NCI-H2107 (cell line): Measurements from ENCODE around the gene SERF1A.
"Not testable (repeated sequence)": the region's sequence is repeated elsewhere in the genome, so short reads cannot be mapped to it uniquely, and the experiment has no call there.

Source experiments
- DNase-seq: peaks from one replicate; lab custom pipeline; 2025; lab: John Stamatoyannopoulos, UW

SERF1A gene

DNA sequence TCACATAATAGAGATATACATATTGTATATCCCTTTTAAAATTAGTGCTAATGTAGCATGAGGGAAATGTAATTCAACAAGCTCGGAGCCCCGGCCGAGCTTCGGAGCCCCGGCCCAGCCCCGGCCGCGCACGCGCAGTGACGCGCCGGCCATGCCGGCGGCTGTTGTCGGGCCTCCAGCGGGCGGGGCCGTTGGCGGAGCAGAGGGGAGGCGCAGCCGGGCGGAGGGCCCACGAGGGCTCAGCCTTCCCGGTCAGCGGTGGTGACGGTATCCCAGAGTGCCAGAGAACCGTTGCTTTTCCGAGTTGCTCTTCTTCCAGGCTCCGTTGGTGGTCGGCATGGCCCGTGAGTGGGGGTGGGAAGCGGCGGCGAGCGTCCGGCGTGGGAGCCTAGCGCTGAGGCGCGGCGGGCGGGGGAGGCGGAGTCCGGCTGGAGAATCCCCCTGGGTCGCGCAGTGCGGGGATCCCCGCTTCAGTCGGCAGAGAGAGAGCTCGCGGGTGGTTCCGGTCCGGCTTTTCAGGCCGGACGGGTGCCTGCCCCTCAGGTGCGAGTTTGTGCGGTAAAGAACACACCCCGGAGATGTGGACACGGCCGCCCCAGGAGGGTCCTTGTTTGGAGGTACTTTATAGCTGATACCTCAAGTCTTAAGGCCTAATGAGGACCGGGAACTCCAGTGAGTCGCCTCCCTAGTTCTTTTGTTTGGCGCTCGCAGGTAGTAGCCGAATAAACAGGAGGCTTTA lies at the start of gene SERF1A:
Gene SERF1A (plus strand): TSS at position 137 of the 739 bp plus-strand sequence. CDS start 201 bp downstream, at position 338.
- not testable (repeated sequence) for DNase-seq

- DNase-seq: not testable (repeated sequence)
Observed at GRCh38 chr5:70866778-70867177, 33.7 kb upstream of the SERF1A start.

DNA sequence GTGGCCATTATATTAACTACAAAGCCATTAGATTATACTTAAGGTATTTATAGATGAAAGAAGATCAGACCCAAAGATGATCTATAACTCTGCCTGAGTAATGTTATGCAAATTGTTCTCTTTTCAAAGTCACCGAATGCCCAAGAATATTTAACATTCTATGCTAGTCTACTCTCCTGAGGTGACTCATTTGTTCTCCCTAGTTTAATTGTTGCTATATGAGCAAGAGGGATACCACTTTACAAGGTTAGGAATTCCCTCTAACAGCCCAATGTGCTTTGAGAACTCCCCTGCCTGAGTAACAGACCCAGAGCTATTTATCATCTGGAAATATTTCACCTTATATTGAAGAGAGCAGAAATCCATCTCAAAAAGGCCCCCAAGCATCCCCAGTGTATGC lies 29.8 kb upstream of the SERF1A start:
- DNase-seq: not testable (repeated sequence)

- DNase-seq: not testable (repeated sequence)
Observed at GRCh38 chr5:70896076-70896475, 4.4 kb upstream of the SERF1A start.

DNA sequence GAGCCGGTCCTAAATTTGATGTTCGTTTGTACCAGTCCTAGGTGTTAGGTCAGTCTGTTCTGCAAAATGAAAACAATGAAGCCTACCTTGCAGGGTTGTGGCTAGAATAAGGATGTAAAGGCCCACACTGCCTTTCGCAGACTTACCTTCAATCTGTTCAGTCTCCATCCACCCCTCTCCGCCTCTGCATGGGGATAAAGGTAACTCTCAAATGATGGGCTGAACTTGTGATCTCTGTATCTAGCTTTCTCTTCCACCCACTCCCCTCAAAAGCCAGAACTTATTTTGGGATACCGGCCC lies 753 bp downstream of the SERF1A start:
- DNase-seq: not testable (repeated sequence)

- not testable (repeated sequence) for DNase-seq
Observed at GRCh38 chr5:70906624-70907023, 6.2 kb downstream of the SERF1A start.

- not testable (repeated sequence) for DNase-seq
Observed at GRCh38 chr5:70916829-70917228, 16.4 kb downstream of the SERF1A start.

GRCh38 chr5:70925211-70925562 lies 24.7 kb downstream of the SERF1A start:
- DNase-seq: not testable (repeated sequence)

DNA sequence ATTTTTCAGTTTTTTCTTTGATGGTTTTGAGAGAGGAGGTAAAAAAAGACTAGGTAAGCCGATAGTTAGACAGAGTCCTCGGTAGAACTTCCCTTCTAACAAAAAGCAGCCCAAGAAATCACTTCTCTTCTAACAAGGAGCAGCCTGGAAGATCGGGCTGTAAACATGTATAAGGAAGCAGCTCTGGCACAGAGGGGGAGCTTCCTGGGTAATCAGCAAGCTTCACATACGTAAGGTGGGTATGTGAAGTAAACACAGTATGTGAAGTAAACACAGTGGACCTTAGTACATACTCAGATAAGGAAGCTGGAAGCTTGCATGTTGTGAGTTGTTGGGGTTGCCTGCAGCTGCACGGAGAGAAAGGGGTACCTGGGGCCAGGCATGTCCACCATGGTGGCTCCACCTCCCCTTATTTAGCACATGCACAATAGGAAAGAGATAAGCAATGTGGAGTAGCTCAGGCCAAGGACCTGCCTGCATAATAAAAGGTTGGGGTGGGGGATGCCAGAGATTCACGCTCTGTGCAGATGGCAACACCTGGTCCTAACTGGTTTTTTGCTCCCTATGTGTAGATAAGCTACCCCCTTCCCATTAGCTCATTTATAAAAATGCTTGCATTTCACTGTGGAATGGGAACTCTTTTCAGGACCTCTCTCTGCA lies 31.4 kb downstream of the SERF1A start:
- DNase-seq: not testable (repeated sequence)

DNA sequence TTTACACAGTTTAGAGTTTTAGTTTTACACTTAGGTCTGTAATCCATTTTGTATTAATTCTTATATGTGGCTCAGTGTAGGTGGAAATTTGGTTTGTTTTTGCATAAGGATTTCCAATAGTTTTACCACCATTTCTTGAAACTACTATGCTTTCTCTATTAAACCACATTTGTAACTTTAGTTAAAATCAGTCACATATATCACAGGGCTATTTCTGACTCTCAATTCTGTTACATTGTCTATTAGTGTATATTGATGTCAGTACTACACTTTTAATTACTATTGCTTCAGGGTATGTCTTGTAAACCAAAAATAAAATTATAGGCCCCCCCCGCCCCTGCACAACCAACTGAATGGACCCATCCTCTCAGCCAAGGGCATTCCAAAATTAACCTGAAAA lies 32.1 kb downstream of the SERF1A start:
- not testable (repeated sequence) for DNase-seq

DNA sequence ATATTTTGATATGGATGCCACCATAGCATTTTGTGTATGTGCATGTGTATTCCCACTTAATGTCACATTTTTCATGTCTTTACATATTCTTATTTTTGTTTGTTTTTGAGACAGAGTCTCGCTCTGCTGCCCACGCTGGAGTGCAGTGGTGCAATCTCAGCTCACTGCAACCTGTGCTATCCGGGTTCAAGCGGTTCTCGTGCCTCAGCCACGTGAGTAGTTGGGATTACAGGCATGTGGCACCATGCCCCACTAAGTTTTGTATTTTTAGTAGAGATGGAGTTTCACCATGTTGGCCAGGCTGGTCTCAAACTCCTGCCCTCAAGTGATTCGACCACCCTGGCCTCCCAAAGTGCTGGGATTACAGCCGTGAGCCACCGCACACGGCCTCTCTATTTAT lies 52.6 kb downstream of the SERF1A start:
- not testable (repeated sequence) for DNase-seq
